ENCODE measurements around the gene SNAPC2. TPM values are rescaled to one million over a fixed set of nuclear protein-coding genes. Genes with fewer than 3 reads are reported as not detected.
"Not testable (repeated sequence)": the region's sequence is repeated elsewhere in the genome, so short reads cannot be mapped to it uniquely, and the experiment has no call there.

SNAPC2 gene
- total RNA-seq, 1 donor from 2014 or later, result 17.8 TPM

- DNase-seq (ENCODE audit: low spot score), result no peak
These were observed 31.9 kb upstream of the SNAPC2 start, which contains the start of gene LRRC8E for GRCh38 chr19:7888145-7888825. Gene LRRC8E (plus strand): TSS chr19:7888510. CDS start chr19:7895604, 7,094 bp downstream.

GRCh38 chr19:7888826-7889217, 31.3 kb upstream of the SNAPC2 start:
- no peak for DNase-seq (ENCODE audit: low spot score)

- DNase-seq (ENCODE audit: low spot score), result not testable (repeated sequence)
These were observed 26.6 kb upstream of the SNAPC2 start for GRCh38 chr19:7893362-7894101.

- no peak for DNase-seq (ENCODE audit: low spot score)
These were observed 25.4 kb upstream of the SNAPC2 start for GRCh38 chr19:7894612-7895309.

GRCh38 chr19:7895565-7895964, 24.6 kb upstream of the SNAPC2 start:
- no peak for DNase-seq (ENCODE audit: low spot score)

GRCh38 chr19:7897292-7897691, 22.8 kb upstream of the SNAPC2 start:
- DNase-seq (ENCODE audit: low spot score), result no peak

- DNase-seq (ENCODE audit: low spot score), result no peak
These were observed 21.2 kb upstream of the SNAPC2 start for GRCh38 chr19:7898967-7899366.

GRCh38 chr19:7899751-7900378, 20.3 kb upstream of the SNAPC2 start:
- no peak for DNase-seq (ENCODE audit: low spot score)

GRCh38 chr19:7900401-7900870, 19.7 kb upstream of the SNAPC2 start:
- no peak for DNase-seq (ENCODE audit: low spot score)

GRCh38 chr19:7900931-7901330, 19.2 kb upstream of the SNAPC2 start:
- no peak for DNase-seq (ENCODE audit: low spot score)

- DNase-seq (ENCODE audit: low spot score), result no peak
These were observed 18.8 kb upstream of the SNAPC2 start for GRCh38 chr19:7901337-7901736.

- no peak for DNase-seq (ENCODE audit: low spot score)
These were observed 17.3 kb upstream of the SNAPC2 start for GRCh38 chr19:7902796-7903243.

GRCh38 chr19:7903244-7904073, 16.7 kb upstream of the SNAPC2 start, which contains the start of gene MAP2K7:
Gene MAP2K7 (plus strand): TSS chr19:7903877. CDS start chr19:7903945, 68 bp downstream.
- DNase-seq (ENCODE audit: low spot score), result peak; percentile 100

- DNase-seq (ENCODE audit: low spot score), result no peak
These were observed 15.8 kb upstream of the SNAPC2 start for GRCh38 chr19:7904074-7905020.

GRCh38 chr19:7905268-7905667, 14.9 kb upstream of the SNAPC2 start:
- no peak for DNase-seq (ENCODE audit: low spot score)

GRCh38 chr19:7905859-7906258, 14.3 kb upstream of the SNAPC2 start:
- DNase-seq (ENCODE audit: low spot score), result no peak

- DNase-seq (ENCODE audit: low spot score), result no peak
These were observed 13.0 kb upstream of the SNAPC2 start for GRCh38 chr19:7907122-7907521.

GRCh38 chr19:7907544-7907943, 12.6 kb upstream of the SNAPC2 start:
- DNase-seq (ENCODE audit: low spot score), result no peak

GRCh38 chr19:7908078-7908699, 11.9 kb upstream of the SNAPC2 start:
- no peak for DNase-seq (ENCODE audit: low spot score)
